ENCODE measurements around the gene WWOX. TPM values are rescaled to one million over a fixed set of nuclear protein-coding genes. Genes with fewer than 3 reads are reported as not detected.

Gene WWOX
- total and polyA plus RNA-seq, 2 of the 8 experiments (the other 6 are each of a cell fraction or from before 2014, with no cell fraction given), result 5.4 to 16.7 TPM

- CTCF ChIA-PET (ENCODE audit: partially characterized antibody), result interaction anchor here (0.7 to 2.0 kb wide), 2 partner anchors 19 to 32 kb away, joined by 3 to 5 read pairs; no protein-coding TSS in a partner anchor
- TF ChIP-seq POLR2AphosphoS5 (IDR thresholded peaks at IDR 0.05; ENCODE audit: low read depth, low read length), result no peak
- TF ChIP-seq ATF2 (IDR thresholded peaks at IDR 0.05; ENCODE audit: low read length), result no peak
- no peak for TF ChIP-seq RNF2 (IDR thresholded peaks at IDR 0.05; ENCODE audit: borderline replicate concordance, low read depth, low read length, missing control alignments, poor library complexity, severe bottlenecking)
- no peak for TF ChIP-seq KDM5A (IDR thresholded peaks at IDR 0.05; ENCODE audit: low read length)
- TF ChIP-seq SIN3A (conservative IDR thresholded peaks at IDR 0.05 in 1 of 2, IDR thresholded peaks at IDR 0.05 in 1 of 2; ENCODE audit: low read depth in 1 of 2, low read length in 2 of 2), result no peak
- TF ChIP-seq PHF8 (conservative IDR thresholded peaks at IDR 0.05; ENCODE audit: low read depth, low read length), result no peak
- no peak for TF ChIP-seq NANOG (IDR thresholded peaks at IDR 0.05; ENCODE audit: insufficient read depth, low read depth, low read length, poor library complexity, severe bottlenecking)
- TF ChIP-seq CBX5 (IDR thresholded peaks at IDR 0.05; ENCODE audit: low read depth, low read length), result no peak
Observed at GRCh38 chr16:78957317-78958100, 858.1 kb downstream of the WWOX start.

More at GRCh38 chr16:78957317-78958100, 858.1 kb downstream of the WWOX start:
- WGBS, 2 experiments (ENCODE audit: extremely low coverage in 1 of 2, insufficient coverage in 1 of 2, insufficient read length in 1 of 2, insufficient replicate concordance in 2 of 2, low coverage in 1 of 2, low lambda C conversion rate in 2 of 2, missing lambda C conversion rate in 1 of 2), result 84% methylated on average over 14 of the region's 15 CpGs; no CpG with 5 or more reads in 1 of the 2 experiments
- Histone ChIP-seq H3K4me2 (ENCODE audit: insufficient read depth in 1 of 2, low read depth in 2 of 2, low read length in 2 of 2) (no peak overlapping the region), H3K18ac (ENCODE audit: extremely low read depth, low read length) (no peak overlapping the region), H3K23me2 (ENCODE audit: low read depth, low read length) (peaks cover 3% of the 10 kb centered on the region; the same call in 1 of the 2 replicates), H4K8ac (ENCODE audit: extremely low read depth, insufficient read depth, low read length) (no peak overlapping the region), H3K36me3 (ENCODE audit: control insufficient read depth in 2 of 4, insufficient read depth in 4 of 4, low read length in 3 of 4) (no peaks in the 10 kb centered on the region), H3K23ac (ENCODE audit: insufficient read length) (no peak overlapping the region), H2BK120ac (replicated peaks; ENCODE audit: low read depth, low read length) (no peak overlapping the region), H4K91ac (replicated peaks; ENCODE audit: insufficient read length, low read length) (no peak overlapping the region), H2BK20ac (ENCODE audit: low read length) (no peak overlapping the region), H3K4ac (replicated peaks; ENCODE audit: insufficient read length, low read depth, low read length) (no peak overlapping the region), H2BK5ac (ENCODE audit: low read depth, low read length) (no peak overlapping the region), H2BK12ac (ENCODE audit: low read depth, low read length) (no peak overlapping the region), H4K20me1 (replicated peaks in 1 of 2; ENCODE audit: control insufficient read depth in 1 of 2, insufficient read depth in 2 of 2, low read length in 2 of 2) (no peaks in the 10 kb centered on the region), H4K5ac (ENCODE audit: insufficient read length, low read depth, low read length) (no peak overlapping the region), H3K4me3 (ENCODE audit: extremely low read depth in 1 of 4, insufficient read depth in 2 of 4, low read depth in 3 of 4, low read length in 4 of 4) (no peak overlapping the region), H3K56ac (replicated peaks; ENCODE audit: insufficient read length, low read depth, low read length) (no peak overlapping the region), H3K14ac (ENCODE audit: insufficient read length) (no peak overlapping the region), H3K27ac (ENCODE audit: low read depth, low read length) (no peak overlapping the region), H2AK5ac (ENCODE audit: low read depth, low read length) (no peak overlapping the region), H3K4me1 (replicated peaks in 1 of 4; ENCODE audit: control insufficient read depth in 3 of 4, insufficient read depth in 4 of 4, low read length in 3 of 4) (peaks cover 0 to 3% (median 0%) of the 10 kb centered on the region in 4 experiments; a peak in 1 of 7 replicates), H3K9me3 (ENCODE audit: insufficient read depth in 2 of 2, low read depth in 1 of 2, low read length in 1 of 2) (no peaks in the 10 kb centered on the region), H3K9ac (replicated peaks in 1 of 4; ENCODE audit: extremely low read depth in 1 of 4, low read depth in 3 of 4, low read length in 3 of 4) (no peak overlapping the region), H3K79me2 (ENCODE audit: control insufficient read depth in 1 of 2, insufficient read depth in 2 of 2, low read length in 2 of 2) (no peaks in the 10 kb centered on the region), H2AFZ (ENCODE audit: low read length) (no peak overlapping the region), H3K27me3 (replicated peaks in 1 of 4; ENCODE audit: control insufficient read depth in 3 of 4, extremely low read depth in 1 of 4, insufficient read depth in 3 of 4, low read length in 3 of 4) (no peaks in the 10 kb centered on the region), H3K79me1 (ENCODE audit: low read depth, low read length) (no peaks in the 10 kb centered on the region; the same call in 1 of the 2 replicates), H2BK15ac (ENCODE audit: low read length) (no peak overlapping the region)
- POLR2A ChIA-PET (ENCODE audit: partially characterized antibody), result no interaction called here
- FAIRE-seq, result no peak
- no peak for DNase-seq (ENCODE audit: low read depth in 1 of 2, low spot score in 2 of 2)

Measured in H1 (cell line).